ENCODE data around the gene FKBP1A. TPM values are rescaled to one million over a fixed set of nuclear protein-coding genes. Genes with fewer than 3 reads are reported as not detected.

The FKBP1A gene
- total and polyA plus RNA-seq, 10 of the 15 experiments (the other 5 are each of a cell fraction or from before 2014, with no cell fraction given): 103 to 687 (median 254) TPM

- no peak for DNase-seq (ENCODE audit: low read depth, low spot score)
- peaks cover 2% of the 10 kb centered on the region for H4K20me1 ChIP-seq (ENCODE audit: control insufficient read depth, insufficient read depth)
- peaks cover 0 to 13% of the 10 kb centered on the region in 2 experiments for H3K36me3 ChIP-seq (ENCODE audit: control insufficient read depth in 2 of 2, insufficient read depth in 2 of 2, low read length in 1 of 2)
- POLR2A ChIA-PET: interaction anchor here (1.4 to 4.0 kb wide), 3 partner anchors 10 to 52 kb away, joined by 4 to 38 read pairs (median 6); partner anchors contain the start of gene FKBP1A
- H3K9ac ChIP-seq (ENCODE audit: control insufficient read depth, insufficient read depth, low read length): no peak overlapping the region
- BruUV-seq (replicated peaks): no TSS peak
- intact Hi-C loops (cut with micrococcal nuclease; ENCODE audit: unreplicated experiment): no loop called here
- in situ Hi-C loops (cut with MboI): no loop called here
- RAD21 ChIA-PET (ENCODE audit: unreplicated experiment): interaction anchor here (0.5 to 3.0 kb wide), 5 partner anchors 8 to 904 kb away, joined by 3 to 9 read pairs (median 4); partner anchors contain the start of gene SDCBP2
- ATAC-seq: no peak
- H3K4me2 ChIP-seq (ENCODE audit: control insufficient read depth, insufficient read depth): 0 out of 2 replicates have a peak overlapping the region, but pooled peaks have one; percentile 32
- H3K79me2 ChIP-seq (ENCODE audit: control insufficient read depth, insufficient read depth, low read length): peaks cover 97% of the 10 kb centered on the region
- H2AFZ ChIP-seq (ENCODE audit: control insufficient read depth, low read depth, low read length): no peak overlapping the region
- H3K9me3 ChIP-seq (replicated peaks; ENCODE audit: control insufficient read depth, insufficient read depth, low read length): no peaks in the 10 kb centered on the region
- peaks cover 22% of the 10 kb centered on the region for H3K4me1 ChIP-seq (ENCODE audit: control insufficient read depth, insufficient read depth, low read length)
- H3K4me3 ChIP-seq: no peak overlapping the region
- no peaks in the 10 kb centered on the region for H3K27me3 ChIP-seq (replicated peaks in 1 of 2; ENCODE audit: control insufficient read depth in 2 of 2, insufficient read depth in 2 of 2, low read length in 1 of 2)
- SMC1A ChIA-PET (ENCODE audit: uncharacterized antibody, unreplicated experiment): interaction anchor here (0.9 to 4.6 kb wide), 5 partner anchors 9 to 250 kb away, joined by 3 to 45 read pairs (median 5); partner anchors contain the start of genes FKBP1A and SDCBP2
- CTCF ChIA-PET: interaction anchor here (0.5 to 3.7 kb wide), 7 partner anchors 10 to 706 kb away, joined by 3 to 16 read pairs (median 4); partner anchors contain the start of gene FKBP1A
- H3K27ac ChIP-seq (ENCODE audit: control insufficient read depth, insufficient read depth): no peak overlapping the region; the same call in 1 of the 2 replicates
- 84% methylated on average over 6 of the region's 6 CpGs for WGBS (ENCODE audit: insufficient coverage, insufficient replicate concordance, low lambda C conversion rate, missing lambda C conversion rate)
- FAIRE-seq: no peak
- TF ChIP-seq ATF2 (IDR thresholded peaks at IDR 0.05; ENCODE audit: low read length): no peak
- no peak for TF ChIP-seq NFIC (IDR thresholded peaks at IDR 0.05; ENCODE audit: low read depth, low read length)
- TF ChIP-seq BCL11A (IDR thresholded peaks at IDR 0.05; ENCODE audit: low read depth, low read length): no peak
- no peak for TF ChIP-seq ZBTB4 (CRISPR knock-in tag; IDR thresholded peaks at IDR 0.05)
- no peak for TF ChIP-seq IRF5 (IDR thresholded peaks at IDR 0.05; ENCODE audit: borderline replicate concordance)
- no peak for TF ChIP-seq BCL3 (IDR thresholded peaks at IDR 0.05; ENCODE audit: borderline replicate concordance, insufficient read depth, low read depth, low read length, poor library complexity, severe bottlenecking)
- TF ChIP-seq ZSCAN29 (IDR thresholded peaks at IDR 0.05): no peak
- no peak for TF ChIP-seq E2F8 (IDR thresholded peaks at IDR 0.05; ENCODE audit: low read depth, partially characterized antibody)
- no peak for TF ChIP-seq DPF2 (IDR thresholded peaks at IDR 0.05)
Observed at GRCh38 chr20:1381753-1382591, 10.9 kb downstream of the FKBP1A start.

Data from GM12878 (cell line).